ENCODE results near the gene JPH2.
A peak's percentile ranks its signal among the peaks of the same experiment; 100 is the strongest.

JPH2 gene

DNA sequence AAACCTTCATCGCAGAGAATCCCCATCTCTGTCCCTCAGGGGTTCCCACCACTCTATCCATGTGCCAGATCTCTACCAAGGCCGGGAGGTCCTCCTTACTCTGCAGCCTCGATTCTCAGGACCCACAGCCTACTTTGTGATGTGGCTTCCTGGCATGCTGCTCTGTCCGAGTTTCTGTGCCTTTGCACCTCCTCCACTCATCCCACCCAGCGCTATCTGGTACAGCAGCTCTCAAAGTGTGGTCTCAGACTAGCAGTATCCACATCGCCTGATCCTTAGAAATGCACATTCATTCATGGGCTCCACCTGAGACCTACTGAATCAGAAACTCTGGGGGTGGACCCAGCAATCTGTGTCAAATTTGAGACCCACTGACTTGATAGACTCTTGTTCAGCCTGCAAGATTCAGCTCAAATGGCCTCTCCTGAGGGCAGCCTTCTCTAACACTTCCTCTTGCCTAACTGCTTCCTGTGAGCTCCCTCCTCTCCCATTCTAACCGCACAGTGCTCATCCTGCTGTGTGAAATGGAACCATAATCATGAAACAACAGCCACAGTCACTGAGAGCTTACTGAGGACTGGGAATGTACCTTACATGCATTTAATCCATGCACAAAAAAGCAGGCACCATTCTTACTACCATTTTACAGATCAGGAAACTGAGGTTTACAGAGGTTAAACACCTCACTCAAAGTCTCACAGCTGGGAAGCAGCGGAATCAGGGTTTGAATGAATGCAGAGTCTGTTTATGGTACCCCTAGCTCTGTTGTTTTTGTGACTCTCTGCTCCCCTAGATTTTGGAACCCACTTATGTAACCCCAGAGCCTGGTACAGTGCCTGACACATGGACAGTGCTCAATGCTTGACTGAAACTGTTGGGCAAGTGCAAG is 69.4 kb downstream of the JPH2 start:
- Histone ChIP-seq H3K4me3 (no peak overlapping the region), H3K27ac (peak overlapping the region in 1 of 2 donors; percentile 48)
- TF ChIP-seq, protein P1, sequence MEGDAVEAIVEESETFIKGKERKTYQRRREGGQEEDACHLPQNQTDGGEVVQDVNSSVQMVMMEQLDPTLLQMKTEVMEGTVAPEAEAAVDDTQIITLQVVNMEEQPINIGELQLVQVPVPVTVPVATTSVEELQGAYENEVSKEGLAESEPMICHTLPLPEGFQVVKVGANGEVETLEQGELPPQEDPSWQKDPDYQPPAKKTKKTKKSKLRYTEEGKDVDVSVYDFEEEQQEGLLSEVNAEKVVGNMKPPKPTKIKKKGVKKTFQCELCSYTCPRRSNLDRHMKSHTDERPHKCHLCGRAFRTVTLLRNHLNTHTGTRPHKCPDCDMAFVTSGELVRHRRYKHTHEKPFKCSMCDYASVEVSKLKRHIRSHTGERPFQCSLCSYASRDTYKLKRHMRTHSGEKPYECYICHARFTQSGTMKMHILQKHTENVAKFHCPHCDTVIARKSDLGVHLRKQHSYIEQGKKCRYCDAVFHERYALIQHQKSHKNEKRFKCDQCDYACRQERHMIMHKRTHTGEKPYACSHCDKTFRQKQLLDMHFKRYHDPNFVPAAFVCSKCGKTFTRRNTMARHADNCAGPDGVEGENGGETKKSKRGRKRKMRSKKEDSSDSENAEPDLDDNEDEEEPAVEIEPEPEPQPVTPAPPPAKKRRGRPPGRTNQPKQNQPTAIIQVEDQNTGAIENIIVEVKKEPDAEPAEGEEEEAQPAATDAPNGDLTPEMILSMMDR (IDR thresholded peaks at IDR 0.05): no peak
- DNase-seq (ENCODE audit: low spot score): peak; percentile 28

DNA sequence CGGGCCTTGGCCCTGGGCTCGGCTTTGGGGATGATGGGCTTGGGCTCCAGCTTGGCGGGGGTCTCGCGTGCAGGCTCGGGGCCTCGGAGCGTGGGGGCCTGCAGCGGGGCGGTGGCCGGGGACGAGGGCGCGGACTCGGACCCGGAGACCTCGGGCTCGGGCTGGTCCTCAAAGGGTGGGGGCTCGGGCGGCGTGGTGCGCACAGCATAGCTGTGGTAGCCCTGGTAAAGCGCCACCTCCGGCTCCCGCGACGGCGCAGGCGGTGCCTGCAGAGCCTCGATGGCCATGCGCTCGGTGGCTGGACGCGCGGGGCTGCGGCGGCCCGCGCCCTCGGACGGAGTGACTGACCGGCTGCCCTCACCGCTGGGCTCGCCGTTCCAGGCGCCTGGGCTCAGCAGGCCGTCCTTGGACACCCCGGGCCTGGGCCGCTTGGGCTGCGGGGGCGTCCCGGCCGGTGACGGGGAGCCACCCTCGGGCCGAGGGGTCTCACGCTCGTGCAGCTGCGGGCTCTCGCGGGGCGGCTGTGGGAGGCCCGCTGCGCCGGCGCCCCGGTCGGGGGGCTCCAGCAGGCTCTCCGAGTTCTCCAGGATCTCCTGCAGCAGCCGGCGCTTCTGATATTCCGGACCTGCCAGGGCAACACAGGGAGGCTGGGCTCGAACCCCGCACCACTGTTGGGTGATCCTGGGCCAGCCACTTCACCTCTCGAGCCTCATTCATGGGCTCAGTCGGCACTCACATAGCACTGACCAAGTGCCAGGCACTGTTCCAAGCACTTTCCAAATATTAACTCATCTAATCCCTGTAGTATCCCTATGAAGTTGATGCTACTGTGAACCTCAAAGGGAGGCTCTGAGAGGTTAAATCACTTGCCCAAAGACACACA is 71.0 kb downstream of the JPH2 start:
- TF ChIP-seq, protein P1 (IDR thresholded peaks at IDR 0.05): no peak
- H3K4me3 ChIP-seq: no peak overlapping the region
- H3K27ac ChIP-seq: peak overlapping the region in 1 of 2 donors; percentile 51
- DNase-seq (ENCODE audit: low spot score): no peak

- DNase-seq (ENCODE audit: low spot score): no peak
- Histone ChIP-seq H3K4me3 (no peak overlapping the region), H3K27ac (peak overlapping the region in 1 of 2 donors; percentile 77)
- TF ChIP-seq, protein P1 (IDR thresholded peaks at IDR 0.05): no peak
Observed at GRCh38 chr20:44115181-44115580, 71.8 kb downstream of the JPH2 start.

DNA sequence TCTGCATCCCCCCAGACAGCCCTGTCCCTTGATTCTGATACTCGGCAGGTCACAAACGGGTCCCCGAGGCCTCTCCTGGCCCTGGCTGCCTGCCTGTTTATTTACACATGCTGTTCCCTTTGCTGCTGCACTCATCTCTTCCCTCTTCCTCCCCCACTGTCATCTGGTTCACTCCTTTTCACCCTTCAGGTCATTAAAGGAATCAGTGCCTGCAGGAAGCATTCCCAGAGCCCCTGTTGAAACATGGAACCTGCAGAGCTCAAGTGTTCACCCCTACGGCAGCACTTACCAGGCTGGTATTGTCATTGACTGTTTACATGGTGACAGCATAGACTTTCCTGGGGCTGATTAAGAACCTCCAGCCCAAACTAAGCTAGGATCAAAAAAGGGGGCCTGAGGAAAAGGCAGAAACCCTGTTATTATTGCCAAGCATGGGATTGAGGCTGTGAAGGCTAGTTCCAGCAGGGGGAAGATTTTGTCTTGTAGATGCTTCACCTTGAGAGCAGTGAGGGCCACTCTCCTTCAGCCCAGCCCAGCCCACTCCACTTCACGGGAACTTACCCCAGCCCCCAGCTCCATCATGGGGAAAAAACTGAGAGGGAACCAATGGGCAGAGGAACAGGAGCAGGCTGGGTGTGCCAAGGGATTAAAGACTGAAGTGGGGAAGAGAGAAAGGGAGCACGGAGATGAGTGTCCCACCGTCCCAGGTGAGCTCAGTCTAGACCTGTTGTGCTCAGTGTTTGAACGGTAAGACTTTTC is 73.2 kb downstream of the JPH2 start:
- H3K27ac ChIP-seq: peak overlapping the region in 1 of 2 donors; percentile 77
- no peak overlapping the region for H3K4me3 ChIP-seq
- no peak for DNase-seq (ENCODE audit: low spot score)
- TF ChIP-seq, protein P1 (IDR thresholded peaks at IDR 0.05): no peak

DNA sequence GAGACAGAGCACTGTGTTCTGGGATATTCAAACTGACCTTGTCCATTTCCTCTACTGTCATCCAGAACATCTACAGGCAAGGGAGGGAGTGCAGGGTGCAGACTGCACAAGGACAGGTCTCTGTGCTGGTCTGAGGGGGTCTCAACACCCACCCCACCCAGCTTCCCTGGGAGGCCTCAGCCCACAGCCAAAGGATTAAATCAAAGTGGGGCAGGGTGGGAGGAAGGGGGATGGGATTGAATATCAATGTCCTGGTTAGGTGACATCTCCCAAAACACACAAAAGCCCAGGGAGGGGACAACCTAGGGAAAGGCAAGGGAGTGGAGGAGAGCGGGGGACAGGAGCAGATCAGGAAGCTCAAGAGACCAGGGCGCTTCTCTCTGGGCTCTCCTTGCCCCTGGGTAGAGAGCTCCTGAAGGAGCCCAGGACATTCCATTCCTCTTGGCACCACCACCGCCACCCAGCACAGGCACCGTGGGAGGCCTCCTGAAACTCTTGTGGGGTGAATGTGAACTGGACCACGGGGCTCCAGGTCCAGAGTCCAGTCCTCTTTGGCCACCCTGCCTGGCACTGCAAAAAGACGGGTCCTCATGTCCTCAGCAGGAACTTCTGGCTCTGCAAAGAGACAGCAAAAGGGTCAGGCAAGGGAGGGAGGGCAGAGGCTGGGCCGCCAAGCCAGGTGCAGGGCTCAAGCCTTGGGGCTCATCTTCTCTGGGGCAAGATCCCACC is 73.9 kb downstream of the JPH2 start:
- peak; percentile 64 for DNase-seq (ENCODE audit: low spot score)
- no peak overlapping the region for H3K4me3 ChIP-seq
- H3K27ac ChIP-seq: peak overlapping the region in 1 of 2 donors; percentile 77
- TF ChIP-seq, protein P1 (IDR thresholded peaks at IDR 0.05): no peak

DNA sequence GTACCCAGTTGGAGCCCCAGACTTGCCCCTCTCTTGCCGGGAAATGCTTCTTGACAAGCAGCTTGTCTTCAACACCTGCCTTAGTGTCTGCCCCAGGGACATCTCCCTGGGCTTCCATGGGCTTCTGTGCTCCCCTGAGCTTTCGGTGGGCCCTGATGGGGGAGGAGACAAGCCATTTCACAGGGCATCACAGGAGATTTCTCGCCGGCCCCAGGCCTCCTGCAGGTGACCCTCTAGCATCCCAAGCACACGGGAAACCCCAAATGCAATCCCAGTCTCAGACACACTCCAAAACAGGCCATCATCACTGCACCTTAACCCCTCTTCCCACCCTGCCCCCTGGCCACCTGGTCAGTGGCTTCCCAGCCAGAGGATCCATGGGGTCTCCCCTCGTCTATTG is 74.5 kb downstream of the JPH2 start:
- Histone ChIP-seq H3K27ac (peak overlapping the region; percentile 18 to 77), H3K4me3 (no peak overlapping the region)
- peak; percentile 70 for DNase-seq (ENCODE audit: low spot score)
- TF ChIP-seq, protein P1 (IDR thresholded peaks at IDR 0.05): no peak

Data from coronary artery (tissue), 2 donors.